Ovary (tissue), 3 donors: ENCODE results near the gene HNRNPK.

Source experiments
- CTCF ChIP-seq, 3 donors: fragments of 450-650 bp in 2 of 3; fragments of 200-600 bp in 1 of 3; IDR thresholded peaks; one replicate each; pipeline versions ENCODE4 v1.5.1 to v1.8.0; 2016 to 2022; ENCODE audit warnings: antibody characterized with exemption in 3 of 3, mild to moderate bottlenecking in 1 of 3
- EP300 ChIP-seq: sonication (generic); formaldehyde crosslinking; IDR thresholded peaks from one replicate; pipeline ENCODE4 v1.6.1; 2017; ENCODE audit warnings: antibody characterized with exemption
- POLR2A ChIP-seq: fragments of 450-650 bp; IDR thresholded peaks from one replicate; pipeline ENCODE4 v1.6.1; 2017; ENCODE audit warnings: antibody characterized with exemption, mild to moderate bottlenecking, moderate library complexity
- donor health status: DM: no; HTN: no; CAD: no.

GRCh38 chr9:83960991-83961390, 19.0 kb downstream of the HNRNPK start:
- TF ChIP-seq CTCF (IDR thresholded peaks at IDR 0.05) (no peak), POLR2A (no peak), EP300 (no peak)
